OCI-LY1 (cell line): ENCODE data around the gene EPHA2.

Experiments
- H2AFZ ChIP-seq: fragments of 200-600 bp; sonication (generic), shearing (Covaris generic); 2 replicates; pipeline ENCODE4 v1.6.0; 2014; ENCODE audit warnings: antibody characterized with exemption, mild to moderate bottlenecking, low read length
- H3F3A ChIP-seq: fragments of 200-600 bp; sonication (generic), shearing (Covaris generic); 2 replicates; pipeline ENCODE4 v1.6.0; 2014; ENCODE audit warnings: mild to moderate bottlenecking, antibody characterized with exemption, low read length, moderate library complexity; ENCODE audit not compliant: insufficient read depth
- H3K27ac ChIP-seq: fragments of 200-600 bp; sonication (generic); 2 replicates; pipeline ENCODE4 v1.5.1; 2014; ENCODE audit warnings: low read length, mixed run types, mild to moderate bottlenecking, low read depth; ENCODE audit not compliant: poor library complexity, severe bottlenecking
- H3K27me3 ChIP-seq: fragments of 200-600 bp; sonication (generic); 2 replicates; pipeline ENCODE4 v1.6.0; 2014; ENCODE audit warnings: antibody characterized with exemption, mild to moderate bottlenecking, low read length, moderate library complexity; ENCODE audit not compliant: insufficient read depth
- H3K36me3 ChIP-seq: fragments of 200-600 bp; sonication (generic); 2 replicates; pipeline ENCODE4 v1.6.1; 2014; ENCODE audit warnings: mild to moderate bottlenecking, antibody characterized with exemption, low read length, moderate library complexity, mixed read lengths; ENCODE audit not compliant: insufficient read depth
- H3K4me1 ChIP-seq: fragments of 200-600 bp; sonication (generic); 2 replicates; pipeline ENCODE4 v1.5.1; 2014; ENCODE audit warnings: mild to moderate bottlenecking, low read length, moderate library complexity; ENCODE audit not compliant: insufficient read depth, severe bottlenecking
- H3K4me2 ChIP-seq: fragments of 200-600 bp; sonication (generic), shearing (Covaris generic); 2 replicates; pipeline ENCODE4 v1.6.1; 2014; ENCODE audit warnings: low read length
- H3K4me3 ChIP-seq: fragments of 200-600 bp; sonication (generic); 2 replicates; pipeline ENCODE4 v1.5.1; 2014; ENCODE audit warnings: low read length, low read depth, mild to moderate bottlenecking, mixed read lengths; ENCODE audit not compliant: poor library complexity, severe bottlenecking
- H3K79me2 ChIP-seq: fragments of 200-600 bp; shearing (Covaris generic); 2 replicates; pipeline ENCODE4 v1.6.1; 2016; ENCODE audit warnings: mixed run types, low read length, mixed read lengths; ENCODE audit not compliant: insufficient read depth
- H3K9ac ChIP-seq: fragments of 200-600 bp; sonication (generic), shearing (Covaris generic); 2 replicates; pipeline ENCODE4 v1.6.1; 2014; ENCODE audit warnings: mild to moderate bottlenecking, low read length, mixed read lengths
- H3K9me2 ChIP-seq: fragments of 200-600 bp; sonication (generic), shearing (Covaris generic); 2 replicates; pipeline ENCODE4 v1.6.1; 2014; ENCODE audit warnings: low read depth, mild to moderate bottlenecking, low read length, mixed read lengths
- H3K9me3 ChIP-seq: fragments of 200-600 bp; shearing (Covaris generic); 2 replicates; pipeline ENCODE4 v1.6.1; 2014; ENCODE audit warnings: low read length, mixed read lengths
- H4K20me1 ChIP-seq: fragments of 200-600 bp; sonication (generic), shearing (Covaris generic); 2 replicates; pipeline ENCODE4 v1.6.0; 2016; ENCODE audit warnings: mild to moderate bottlenecking, low read length; ENCODE audit not compliant: insufficient read depth
- CTCF ChIP-seq: fragments of 200-600 bp; sonication (generic), shearing (Covaris generic); IDR thresholded peaks from 2 replicates; pipeline ENCODE4 v1.5.1; 2017; ENCODE audit warnings: mild to moderate bottlenecking, antibody characterized with exemption, low read length, moderate library complexity, mixed read lengths
- EZH2 ChIP-seq: fragments of 200-600 bp; sonication (generic), shearing (Covaris generic); IDR thresholded peaks from 2 replicates; pipeline ENCODE4 v1.8.0; 2017; ENCODE audit warnings: borderline replicate concordance, mixed run types, mild to moderate bottlenecking, antibody characterized with exemption, low read length, moderate library complexity, mixed read lengths

EPHA2 gene

GRCh38 chr1:16118706-16119105 lies 37.2 kb downstream of the EPHA2 start:
- H3K27ac ChIP-seq, result no peak overlapping the region
- no peaks in the 10 kb centered on the region for H3K4me1 ChIP-seq
- no peaks in the 10 kb centered on the region for H3F3A ChIP-seq
- H3K4me2 ChIP-seq, result no peak overlapping the region
- H3K4me3 ChIP-seq, result no peak overlapping the region
- no peak overlapping the region for H3K9ac ChIP-seq
- H3K79me2 ChIP-seq, result no peaks in the 10 kb centered on the region
- TF ChIP-seq EZH2, result no peak
- no peak for TF ChIP-seq CTCF
- no peaks in the 10 kb centered on the region for H4K20me1 ChIP-seq
- H3K9me2 ChIP-seq, result no peaks in the 10 kb centered on the region
- H2AFZ ChIP-seq, result no peak overlapping the region
- H3K9me3 ChIP-seq, result no peaks in the 10 kb centered on the region
- peaks cover 10% of the 10 kb centered on the region; the same call in 1 of the 2 replicates for H3K27me3 ChIP-seq
- H3K36me3 ChIP-seq, result no peaks in the 10 kb centered on the region

- Histone ChIP-seq H3K4me2 (no peak overlapping the region), H3K9me3 (no peaks in the 10 kb centered on the region), H3K9me2 (no peaks in the 10 kb centered on the region), H3K9ac (no peak overlapping the region), H3K27me3 (peaks cover 9% of the 10 kb centered on the region; the same call in 1 of the 2 replicates), H3K27ac (no peak overlapping the region), H3K79me2 (no peaks in the 10 kb centered on the region), H3K4me3 (no peak overlapping the region), H2AFZ (no peak overlapping the region), H4K20me1 (no peaks in the 10 kb centered on the region), H3K36me3 (no peaks in the 10 kb centered on the region), H3K4me1 (no peaks in the 10 kb centered on the region), H3F3A (no peaks in the 10 kb centered on the region)
- TF ChIP-seq EZH2 (no peak), CTCF (no peak)
These were observed 37.9 kb downstream of the EPHA2 start for GRCh38 chr1:16117936-16118335.

- Histone ChIP-seq H3K4me2 (no peak overlapping the region), H3K4me3 (no peak overlapping the region), H3K27me3 (peaks cover 3% of the 10 kb centered on the region; the same call in 1 of the 2 replicates), H3K27ac (no peak overlapping the region), H2AFZ (no peak overlapping the region), H4K20me1 (no peaks in the 10 kb centered on the region), H3K9me3 (no peaks in the 10 kb centered on the region), H3K9me2 (no peaks in the 10 kb centered on the region), H3K4me1 (no peaks in the 10 kb centered on the region), H3F3A (no peaks in the 10 kb centered on the region), H3K79me2 (no peaks in the 10 kb centered on the region), H3K36me3 (no peaks in the 10 kb centered on the region), H3K9ac (no peak overlapping the region)
- no peak for TF ChIP-seq EZH2
- no peak for TF ChIP-seq CTCF
These were observed 38.5 kb downstream of the EPHA2 start for GRCh38 chr1:16117369-16117768.
